HEK293 (cell line): ENCODE data around the gene RPRD1A.

ENCODE experiments used
- CTCF ChIA-PET: fragments of 350-600 bp; formaldehyde crosslinking; extraction: SDS; loops from one replicate; lab custom pipeline; 2021; ENCODE audit warnings: antibody characterized with exemption; lab: Yijun Ruan, JAX
- POLR2A ChIA-PET: fragments of 300-600 bp; formaldehyde crosslinking; extraction: SDS; loops from one replicate; lab custom pipeline; 2020; ENCODE audit warnings: antibody characterized with exemption, inconsistent platforms; lab: Yijun Ruan, JAX
- H3K27ac ChIP-seq: fragments of 200-500 bp; sonication (Bioruptor generic); 2 replicates; pipeline ENCODE4 v1.5.1; 2014; ENCODE audit warnings: low read depth, low read length, control low read depth, inconsistent platforms; ENCODE audit errors: extremely low read depth
- H3K36me3 ChIP-seq, 2 experiments: fragments of 200-500 bp in 1 of 2; sonication (Bioruptor generic) in 1 of 2; 1 replicate in 1 of 2; 2 replicates in 1 of 2; pipeline ENCODE4 v1.5.1; 2014 to 2017; ENCODE audit warnings: inconsistent platforms in 2 of 2, low read length in 2 of 2; ENCODE audit not compliant: control insufficient read depth in 2 of 2, insufficient read depth in 1 of 2
- H3K4me1 ChIP-seq: fragments of 200-500 bp; sonication (Bioruptor generic); 2 replicates; pipeline ENCODE4 v1.5.1; 2014; ENCODE audit warnings: mild to moderate bottlenecking, low read length, inconsistent platforms; ENCODE audit not compliant: control insufficient read depth, insufficient read depth
- H3K4me3 ChIP-seq: 2 replicates; pipeline ENCODE4 v1.5.1; 2011; ENCODE audit warnings: low read depth, mild to moderate bottlenecking, control low read depth, low read length, moderate library complexity
- H3K9me3 ChIP-seq: fragments of 200-500 bp; sonication (Bioruptor generic); 2 replicates; pipeline ENCODE4 v1.5.1; 2014; ENCODE audit warnings: low read depth, low read length, inconsistent platforms; ENCODE audit not compliant: control insufficient read depth, insufficient read depth
- GLI4 ChIP-seq: fragments of 450-650 bp; formaldehyde crosslinking; IDR thresholded peaks from 2 replicates; pipeline ENCODE4 v1.5.1; 2016; ENCODE audit warnings: missing biosample characterization, missing genetic modification characterization
- KLF10 ChIP-seq: fragments of 450-650 bp; IDR thresholded peaks from 2 replicates; pipeline ENCODE4 v1.5.1; 2018; ENCODE audit warnings: missing biosample characterization, mild to moderate bottlenecking, missing genetic modification characterization
- SALL2 ChIP-seq: fragments of 450-650 bp; formaldehyde crosslinking; IDR thresholded peaks from 2 replicates; pipeline ENCODE4 v1.5.0; 2017; ENCODE audit warnings: missing biosample characterization, mild to moderate bottlenecking, missing genetic modification characterization, borderline replicate concordance
- SP3 ChIP-seq: fragments of 450-650 bp; formaldehyde crosslinking; IDR thresholded peaks from 2 replicates; pipeline ENCODE4 v1.5.1; 2016; ENCODE audit warnings: missing biosample characterization, missing genetic modification characterization
- SP7 ChIP-seq: fragments of 450-650 bp; formaldehyde crosslinking; IDR thresholded peaks from 2 replicates; pipeline ENCODE4 v1.5.1; 2016; ENCODE audit warnings: missing biosample characterization, missing genetic modification characterization
- TCF7L2 ChIP-seq: IDR thresholded peaks from 2 replicates; pipeline ENCODE4 v1.6.1; 2011; ENCODE audit warnings: low read depth, mild to moderate bottlenecking, inconsistent platforms, low read length, moderate library complexity, borderline replicate concordance
- TRIM28 ChIP-seq: IDR thresholded peaks from 2 replicates; pipeline ENCODE4 v1.6.1; 2011; ENCODE audit warnings: low read length, control low read depth, borderline replicate concordance
- ZBTB8A ChIP-seq: fragments of 450-650 bp; formaldehyde crosslinking; IDR thresholded peaks from 2 replicates; pipeline ENCODE4 v1.5.1; 2016; ENCODE audit warnings: missing biosample characterization, missing genetic modification characterization
- ZFHX2 ChIP-seq: fragments of 450-650 bp; formaldehyde crosslinking; conservative IDR thresholded peaks from 2 replicates; pipeline ENCODE4 v1.5.1; 2016; ENCODE audit warnings: missing biosample characterization, missing genetic modification characterization
- ZNF138 ChIP-seq: fragments of 450-650 bp; formaldehyde crosslinking; IDR thresholded peaks from 2 replicates; pipeline ENCODE4 v1.5.1; 2016; ENCODE audit warnings: missing biosample characterization, missing genetic modification characterization, borderline replicate concordance
- ZNF155 ChIP-seq: fragments of 450-650 bp; formaldehyde crosslinking; IDR thresholded peaks from 2 replicates; pipeline ENCODE4 v1.5.1; 2016; ENCODE audit warnings: missing biosample characterization, missing genetic modification characterization
- ZNF175 ChIP-seq: fragments of 450-650 bp; formaldehyde crosslinking; IDR thresholded peaks from 2 replicates; pipeline ENCODE4 v1.5.1; 2016; ENCODE audit warnings: missing biosample characterization, missing genetic modification characterization
- ZNF394 ChIP-seq: fragments of 450-650 bp; formaldehyde crosslinking; IDR thresholded peaks from 2 replicates; pipeline ENCODE4 v1.5.1; 2016; ENCODE audit warnings: missing biosample characterization, missing genetic modification characterization, mild to moderate bottlenecking, moderate library complexity, borderline replicate concordance
- ZNF398 ChIP-seq: fragments of 450-650 bp; formaldehyde crosslinking; IDR thresholded peaks from 2 replicates; pipeline ENCODE4 v1.5.1; 2017; ENCODE audit warnings: missing biosample characterization, missing genetic modification characterization
- ZNF585B ChIP-seq: fragments of 450-650 bp; formaldehyde crosslinking; IDR thresholded peaks from 2 replicates; pipeline ENCODE4 v1.5.1; 2016; ENCODE audit warnings: missing biosample characterization, missing genetic modification characterization
- ZNF677 ChIP-seq: fragments of 450-650 bp; IDR thresholded peaks from 2 replicates; pipeline ENCODE4 v1.5.0; 2018; ENCODE audit warnings: missing biosample characterization, mild to moderate bottlenecking, missing genetic modification characterization, moderate library complexity
- ZNF776 ChIP-seq: fragments of 450-650 bp; formaldehyde crosslinking; IDR thresholded peaks from 2 replicates; pipeline ENCODE4 v1.5.0; 2017; ENCODE audit warnings: missing biosample characterization, missing genetic modification characterization, borderline replicate concordance
- TF ChIP-seq, protein P1 (sequence below): fragments of 450-650 bp; formaldehyde crosslinking; IDR thresholded peaks from 2 replicates; pipeline ENCODE4 v1.5.1; 2016; ENCODE audit warnings: missing biosample characterization, missing genetic modification characterization
- TF ChIP-seq, protein P2 (sequence below): fragments of 450-650 bp; formaldehyde crosslinking; IDR thresholded peaks from 2 replicates; pipeline ENCODE4 v1.5.1; 2016; ENCODE audit warnings: missing biosample characterization, missing genetic modification characterization, low read depth
- TF ChIP-seq, protein P3 (sequence below): fragments of 450-650 bp; formaldehyde crosslinking; IDR thresholded peaks from 2 replicates; pipeline ENCODE4 v1.5.1; 2016; ENCODE audit warnings: missing biosample characterization, missing genetic modification characterization

The RPRD1A gene

GRCh38 chr18:36109737-36110136, 42.4 kb upstream of the RPRD1A start (continued):
- TF ChIP-seq SALL2 (tag by site-specific recombination) = no peak

DNA sequence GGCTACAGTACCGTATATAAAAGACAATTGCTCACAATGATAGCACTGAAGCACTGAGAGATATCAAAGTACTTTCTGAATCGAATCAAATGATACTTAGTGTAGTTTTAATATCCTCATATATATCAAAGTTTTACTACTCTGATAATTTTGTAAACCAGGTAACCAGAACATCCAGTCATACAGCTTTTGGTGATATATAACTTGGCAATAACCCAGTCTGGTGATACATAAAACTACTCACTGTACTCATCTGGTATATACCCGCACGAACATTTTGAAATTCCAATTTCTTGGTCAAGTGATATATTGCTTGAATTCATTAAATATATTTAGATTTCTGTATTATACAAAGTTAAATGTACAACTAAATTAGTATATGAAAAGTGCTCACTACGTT, 41.2 kb upstream of the RPRD1A start:
- TF ChIP-seq ZNF776 (no peak), ZNF394 (tag by site-specific recombination) (no peak), KLF10 (no peak), SP3 (tag by site-specific recombination) (no peak), TCF7L2 (no peak), SP7 (tag by site-specific recombination) (no peak), ZNF585B (tag by site-specific recombination) (no peak), ZBTB8A (tag by site-specific recombination) (no peak), ZNF155 (tag by site-specific recombination) (no peak), ZNF138 (tag by site-specific recombination) (no peak), ZNF175 (tag by site-specific recombination) (no peak), ZNF677 (tag by site-specific recombination) (no peak), ZNF398 (tag by site-specific recombination) (no peak), GLI4 (tag by site-specific recombination) (no peak), TRIM28 (no peak), ZFHX2 (tag by site-specific recombination) (no peak)
- TF ChIP-seq, protein P1, sequence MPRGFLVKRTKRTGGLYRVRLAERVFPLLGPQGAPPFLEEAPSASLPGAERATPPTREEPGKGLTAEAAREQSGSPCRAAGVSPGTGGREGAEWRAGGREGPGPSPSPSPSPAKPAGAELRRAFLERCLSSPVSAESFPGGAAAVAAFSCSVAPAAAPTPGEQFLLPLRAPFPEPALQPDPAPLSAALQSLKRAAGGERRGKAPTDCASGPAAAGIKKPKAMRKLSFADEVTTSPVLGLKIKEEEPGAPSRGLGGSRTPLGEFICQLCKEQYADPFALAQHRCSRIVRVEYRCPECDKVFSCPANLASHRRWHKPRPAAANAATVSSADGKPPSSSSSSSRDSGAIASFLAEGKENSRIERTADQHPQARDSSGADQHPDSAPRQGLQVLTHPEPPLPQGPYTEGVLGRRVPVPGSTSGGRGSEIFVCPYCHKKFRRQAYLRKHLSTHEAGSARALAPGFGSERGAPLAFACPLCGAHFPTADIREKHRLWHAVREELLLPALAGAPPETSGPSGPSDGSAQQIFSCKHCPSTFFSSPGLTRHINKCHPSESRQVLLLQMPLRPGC (tag by site-specific recombination) = no peak
- TF ChIP-seq, protein P2, sequence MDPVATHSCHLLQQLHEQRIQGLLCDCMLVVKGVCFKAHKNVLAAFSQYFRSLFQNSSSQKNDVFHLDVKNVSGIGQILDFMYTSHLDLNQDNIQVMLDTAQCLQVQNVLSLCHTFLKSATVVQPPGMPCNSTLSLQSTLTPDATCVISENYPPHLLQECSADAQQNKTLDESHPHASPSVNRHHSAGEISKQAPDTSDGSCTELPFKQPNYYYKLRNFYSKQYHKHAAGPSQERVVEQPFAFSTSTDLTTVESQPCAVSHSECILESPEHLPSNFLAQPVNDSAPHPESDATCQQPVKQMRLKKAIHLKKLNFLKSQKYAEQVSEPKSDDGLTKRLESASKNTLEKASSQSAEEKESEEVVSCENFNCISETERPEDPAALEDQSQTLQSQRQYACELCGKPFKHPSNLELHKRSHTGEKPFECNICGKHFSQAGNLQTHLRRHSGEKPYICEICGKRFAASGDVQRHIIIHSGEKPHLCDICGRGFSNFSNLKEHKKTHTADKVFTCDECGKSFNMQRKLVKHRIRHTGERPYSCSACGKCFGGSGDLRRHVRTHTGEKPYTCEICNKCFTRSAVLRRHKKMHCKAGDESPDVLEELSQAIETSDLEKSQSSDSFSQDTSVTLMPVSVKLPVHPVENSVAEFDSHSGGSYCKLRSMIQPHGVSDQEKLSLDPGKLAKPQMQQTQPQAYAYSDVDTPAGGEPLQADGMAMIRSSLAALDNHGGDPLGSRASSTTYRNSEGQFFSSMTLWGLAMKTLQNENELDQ (tag by site-specific recombination) = no peak
- TF ChIP-seq, protein P3, sequence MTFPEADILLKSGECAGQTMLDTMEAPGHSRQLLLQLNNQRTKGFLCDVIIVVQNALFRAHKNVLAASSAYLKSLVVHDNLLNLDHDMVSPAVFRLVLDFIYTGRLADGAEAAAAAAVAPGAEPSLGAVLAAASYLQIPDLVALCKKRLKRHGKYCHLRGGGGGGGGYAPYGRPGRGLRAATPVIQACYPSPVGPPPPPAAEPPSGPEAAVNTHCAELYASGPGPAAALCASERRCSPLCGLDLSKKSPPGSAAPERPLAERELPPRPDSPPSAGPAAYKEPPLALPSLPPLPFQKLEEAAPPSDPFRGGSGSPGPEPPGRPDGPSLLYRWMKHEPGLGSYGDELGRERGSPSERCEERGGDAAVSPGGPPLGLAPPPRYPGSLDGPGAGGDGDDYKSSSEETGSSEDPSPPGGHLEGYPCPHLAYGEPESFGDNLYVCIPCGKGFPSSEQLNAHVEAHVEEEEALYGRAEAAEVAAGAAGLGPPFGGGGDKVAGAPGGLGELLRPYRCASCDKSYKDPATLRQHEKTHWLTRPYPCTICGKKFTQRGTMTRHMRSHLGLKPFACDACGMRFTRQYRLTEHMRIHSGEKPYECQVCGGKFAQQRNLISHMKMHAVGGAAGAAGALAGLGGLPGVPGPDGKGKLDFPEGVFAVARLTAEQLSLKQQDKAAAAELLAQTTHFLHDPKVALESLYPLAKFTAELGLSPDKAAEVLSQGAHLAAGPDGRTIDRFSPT (tag by site-specific recombination) = no peak
- no peaks in the 10 kb centered on the region for H3K9me3 ChIP-seq
- no peaks in the 10 kb centered on the region for H3K4me1 ChIP-seq
- H3K36me3 ChIP-seq = peaks cover 11 to 52% of the 10 kb centered on the region in 2 experiments; a peak in 2 of 3 replicates
- ChIA-PET POLR2A (no interaction called here), CTCF (interaction anchor here (0.6 to 2.4 kb wide), 5 partner anchors 9 to 187 kb away, joined by 3 to 8 read pairs (median 3); no protein-coding TSS in a partner anchor)
- no peak overlapping the region for H3K4me3 ChIP-seq
- no peak overlapping the region for H3K27ac ChIP-seq
